Activated CD4-positive, alpha-beta memory T cell treated with anti-CD3 and anti-CD28 coated beads for 36 hours (primary cell): Measurements from ENCODE around the gene LIMA1. TPM values are rescaled to one million over a fixed set of nuclear protein-coding genes. Genes with fewer than 3 reads are reported as not detected.

Experiments
- microRNA-seq: library from miRNA; unstranded; fragments of <30 nt; microRNA quantifications from one replicate; pipeline ENCODE4 v1.2.0, GENCODE V29; 2022; ENCODE audit warnings: borderline number of aligned reads, borderline microRNAs expressed, borderline replicate concordance
- total RNA-seq, 2 experiments: library from RNA; stranded (reverse); gene quantifications; one replicate each; pipeline ENCODE4 v1.2.3, GENCODE V29; 2021

The LIMA1 gene
- total RNA-seq, 2 experiments from 2014 or later: 115 to 117 TPM

Small RNA genes within 50 kb of the gene (microRNA-seq; reads per million reads assigned to microRNA genes)
- 2.4 reads per million for gene MIR1293

Other genes with a start within 250 kb of the LIMA1 start
- 1 to 10 TPM; 1.1 to 1.6 TPM for gene ASIC1, start 225.9 kb downstream of the LIMA1 start, total RNA-seq
- 10 to 100 TPM; 56.1 to 56.3 TPM for gene SMARCD1, start 198.2 kb downstream of the LIMA1 start, total RNA-seq
- gene GPD1, start 179.5 kb downstream of the LIMA1 start, total RNA-seq: under 1 TPM; 0.10 to 0.34 TPM
- gene COX14, start 171.3 kb downstream of the LIMA1 start, total RNA-seq: 10 to 100 TPM; 46.1 to 48.7 TPM
- gene CERS5, start 116.2 kb downstream of the LIMA1 start, total RNA-seq: 10 to 100 TPM; 59.5 to 63.0 TPM
- not detected for gene FAM186A, start 113.1 kb upstream of the LIMA1 start, total RNA-seq
- 10 to 100 TPM; 62.2 to 64.0 TPM for gene LARP4, start 117.4 kb upstream of the LIMA1 start, total RNA-seq
- gene DIP2B, start 221.5 kb upstream of the LIMA1 start, total RNA-seq: 10 to 100 TPM; 23.3 to 23.7 TPM